GM18951 (cell line): ENCODE results near the gene CEP170B.
"Not testable (repeated sequence)": the region's sequence is repeated elsewhere in the genome, so short reads cannot be mapped to it uniquely, and the experiment has no call there.

Source experiments
- POLR2A ChIP-seq: IDR thresholded peaks from 4 replicates; pipeline ENCODE4 v1.6.1; 2011; ENCODE audit warnings: mild to moderate bottlenecking; ENCODE audit not compliant: insufficient read length, insufficient read depth; ENCODE audit errors: extremely low read depth
- in situ Hi-C: fragments of 300-500 bp; cut with MboI; formaldehyde crosslinking; loops from one replicate; pipeline ENCODE4 v1.12.0; 2022; ENCODE audit warnings: low sequenced_read_pairs, mixed read lengths, inconsistent platforms; ENCODE audit not compliant: unreplicated experiment

Gene CEP170B

GRCh38 chr14:104827177-104828055 is 37.7 kb upstream of the CEP170B start:
- TF ChIP-seq POLR2A, result no peak
- in situ Hi-C loops, result no loop called here

- in situ Hi-C loops, result no loop called here
- no peak for TF ChIP-seq POLR2A
Observed at GRCh38 chr14:104830781-104831180, 34.3 kb upstream of the CEP170B start.

GRCh38 chr14:104836171-104836935 is 28.7 kb upstream of the CEP170B start:
- in situ Hi-C loops, result not testable (repeated sequence)

- in situ Hi-C loops, result no loop called here
- TF ChIP-seq POLR2A, result no peak
Observed at GRCh38 chr14:104841730-104842129, 23.3 kb upstream of the CEP170B start.

GRCh38 chr14:104843006-104843405 is 22.1 kb upstream of the CEP170B start:
- no peak for TF ChIP-seq POLR2A
- in situ Hi-C loops, result no loop called here

- in situ Hi-C loops, result no loop called here
- no peak for TF ChIP-seq POLR2A
Observed at GRCh38 chr14:104843442-104844305, 21.4 kb upstream of the CEP170B start.

- TF ChIP-seq POLR2A, result no peak
- in situ Hi-C loops, result no loop called here
Observed at GRCh38 chr14:104844306-104845032, 20.6 kb upstream of the CEP170B start.

GRCh38 chr14:104845033-104845666 is 19.9 kb upstream of the CEP170B start:
- in situ Hi-C loops, result no loop called here
- no peak for TF ChIP-seq POLR2A

- TF ChIP-seq POLR2A, result no peak
Observed at GRCh38 chr14:104845834-104846441, 19.1 kb upstream of the CEP170B start.

GRCh38 chr14:104852280-104852663 is 12.8 kb upstream of the CEP170B start:
- in situ Hi-C loops, result no loop called here
- TF ChIP-seq POLR2A, result no peak

More at GRCh38 chr14:104845834-104846441, 19.1 kb upstream of the CEP170B start:
- in situ Hi-C loops, result no loop called here

- no peak for TF ChIP-seq POLR2A
- in situ Hi-C loops, result no loop called here
Observed at GRCh38 chr14:104855532-104856090, 9.5 kb upstream of the CEP170B start.
